K562 treated with DMSO at 1 percent for 4 hours (cell line): ENCODE data around the gene RAET1L. TPM values are rescaled to one million over a fixed set of nuclear protein-coding genes. Genes with fewer than 3 reads are reported as not detected.

Experiments
- total RNA-seq: library from RNA; unstranded; fragments of 300-600 nt; gene quantifications from 2 replicates; pipeline ENCODE4 v1.2.3, GENCODE V29; 2022; ENCODE audit not compliant: insufficient read depth

RAET1L gene
- not detected in 2 replicates for total RNA-seq

GRCh38 chr6:150025201-150025917 is at the start of gene RAET1L:
TSS of gene RAET1L (minus strand) at chr6:150025532. CDS start at chr6:150025471, 61 bp downstream.

GRCh38 chr6:150068720-150069648 is 43.7 kb upstream of the RAET1L start, which contains the start of gene ULBP3:
TSS of gene ULBP3 (minus strand) at chr6:150069121. CDS start at chr6:150069066, 55 bp downstream.

Other genes starting within 250 kb of the RAET1L start
- 2.5 and 3.4 TPM in 2 replicates for gene LRP11, start 161.2 kb downstream of the RAET1L start, total RNA-seq
- not detected in 2 replicates for gene RAET1E, start 127.4 kb downstream of the RAET1L start, total RNA-seq
- not detected in 2 replicates for gene RAET1G, start 102.4 kb downstream of the RAET1L start, total RNA-seq
- gene ULBP2, start 83.5 kb downstream of the RAET1L start, total RNA-seq, result 6.3 and 11.0 TPM in 2 replicates
- gene ULBP1, start 61.6 kb downstream of the RAET1L start, total RNA-seq, result 6.3 and 8.8 TPM in 2 replicates
- not detected in 2 replicates for gene ULBP3, start 43.6 kb upstream of the RAET1L start, total RNA-seq
- 4.2 and 4.4 TPM in 2 replicates for gene PPP1R14C, start 117.5 kb upstream of the RAET1L start, total RNA-seq